B cell (primary cell): ENCODE results near the gene LSM14A. TPM values are rescaled to one million over a fixed set of nuclear protein-coding genes. Genes with fewer than 3 reads are reported as not detected.
A peak's percentile ranks its signal among the peaks of the same experiment; 100 is the strongest.

Source experiments
- ATAC-seq: fragments of 200-7000 bp; cut with Tn5 transposase; one replicate; pipeline ENCODE4 v1.10.0; 2021; ENCODE audit warnings: low read depth, mild to moderate bottlenecking, moderate number of reproducible peaks, moderate library complexity
- CTCF ChIA-PET: fragments of 350-600 bp; sonication (Branson Sonifier 250); formaldehyde crosslinking; loops from one replicate; lab custom pipeline; 2021; ENCODE audit warnings: antibody characterized with exemption, inconsistent platforms; lab: Charles Lee
- POLR2A ChIA-PET: fragments of 350-600 bp; sonication (Branson Sonifier 250); formaldehyde crosslinking; loops from one replicate; lab custom pipeline; 2021; ENCODE audit warnings: antibody characterized with exemption; lab: Charles Lee
- DNase-seq: peaks from one replicate; pipeline ENCODE4 v3.0.0; 2013
- H2AFZ ChIP-seq: 2 replicates; pipeline ENCODE4 v1.6.1; 2012; ENCODE audit warnings: mild to moderate bottlenecking, low read depth, low read length; ENCODE audit not compliant: insufficient read depth, poor library complexity, severe bottlenecking
- H3K27ac ChIP-seq, 2 donors: 1 replicate in 1 of 2; 2 replicates in 1 of 2; pipeline ENCODE4 v1.5.1; 2012 to 2013; ENCODE audit warnings: low read length in 2 of 2, mild to moderate bottlenecking in 2 of 2, moderate library complexity in 1 of 2
- H3K27me3 ChIP-seq, 4 experiments: fragments of 200-600 bp in 1 of 4; sonication (generic) in 1 of 4; replicated peaks in 1 of 4; 1 replicate in 2 of 4; 2 replicates in 2 of 4; pipeline versions ENCODE4 v1.6.1 to v1.7.0; 2013 to 2016; ENCODE audit warnings: low read length in 3 of 4, mild to moderate bottlenecking in 2 of 4, mixed read lengths in 1 of 4, moderate library complexity in 1 of 4; ENCODE audit not compliant: insufficient read depth in 4 of 4, control insufficient read depth in 3 of 4; ENCODE audit errors: control extremely low read depth in 1 of 4
- H3K36me3 ChIP-seq, 2 experiments: replicated peaks in 1 of 2; 1 replicate in 1 of 2; 2 replicates in 1 of 2; pipeline versions ENCODE4 v1.6.1 to v1.7.1; 2013; ENCODE audit warnings: low read length in 1 of 2; ENCODE audit not compliant: insufficient read depth in 2 of 2, control insufficient read depth in 1 of 2; ENCODE audit errors: control extremely low read depth in 1 of 2, extremely low read depth in 1 of 2
- H3K4me1 ChIP-seq, 2 donors: fragments of 200-600 bp in 1 of 2; sonication (generic) in 1 of 2; 1 replicate in 1 of 2; 2 replicates in 1 of 2; pipeline versions ENCODE4 v1.5.1 to v1.6.1; 2013 to 2017; ENCODE audit warnings: low read length in 2 of 2; ENCODE audit not compliant: control insufficient read depth in 2 of 2, insufficient read depth in 2 of 2
- H3K4me2 ChIP-seq: replicated peaks from 2 replicates; pipeline ENCODE3; 2012; ENCODE audit warnings: mild to moderate bottlenecking, low read depth, low read length; ENCODE audit not compliant: poor library complexity, severe bottlenecking
- H3K4me3 ChIP-seq, 5 experiments: fragments of 200-600 bp in 1 of 5; sonication (generic) in 1 of 5; 1 replicate in 3 of 5; 2 replicates in 2 of 5; pipeline versions ENCODE4 v1.5.1 to v1.7.0; 2011 to 2016; ENCODE audit warnings: low read length in 4 of 5, mild to moderate bottlenecking in 4 of 5, low read depth in 2 of 5, control low read depth in 1 of 5, moderate library complexity in 1 of 5; ENCODE audit not compliant: insufficient read depth in 1 of 5; ENCODE audit errors: control extremely low read depth in 1 of 5, extremely low read depth in 1 of 5
- H3K79me2 ChIP-seq: fragments of 200-600 bp; sonication (generic); one replicate; pipeline ENCODE4 v1.6.0; 2016; ENCODE audit warnings: low read length; ENCODE audit not compliant: control insufficient read depth, insufficient read depth
- H3K9ac ChIP-seq: fragments of 200-600 bp; sonication (generic); 2 replicates; pipeline ENCODE4 v1.6.1; 2017; ENCODE audit warnings: mild to moderate bottlenecking, low read length, moderate library complexity
- H3K9me3 ChIP-seq, 3 donors: one replicate each; pipeline versions ENCODE4 v1.6.1 to v1.7.1; 2013; ENCODE audit warnings: low read length in 2 of 3; ENCODE audit not compliant: control insufficient read depth in 2 of 3, insufficient read depth in 1 of 3; ENCODE audit errors: control extremely low read depth in 1 of 3
- H4K20me1 ChIP-seq: 2 replicates; pipeline ENCODE4 v1.6.0; 2012; ENCODE audit warnings: mild to moderate bottlenecking, low read length; ENCODE audit not compliant: insufficient read depth, control insufficient read depth, poor library complexity, severe bottlenecking
- H3K27ac Mint-ChIP-seq: one replicate; pipeline ENCODE4 v1.8.0; 2021; ENCODE audit warnings: mixed read lengths
- H3K27me3 Mint-ChIP-seq: one replicate; pipeline ENCODE4 v1.8.0; 2021; ENCODE audit warnings: mixed read lengths
- H3K4me1 Mint-ChIP-seq: one replicate; pipeline ENCODE4 v1.8.0; 2021; ENCODE audit warnings: mixed read lengths
- H3K4me3 Mint-ChIP-seq: one replicate; pipeline ENCODE4 v1.8.0; 2021; ENCODE audit warnings: mixed read lengths
- H3K9me3 Mint-ChIP-seq: one replicate; pipeline ENCODE4 v1.8.0; 2022; ENCODE audit warnings: mixed read lengths; ENCODE audit not compliant: insufficient read depth
- CTCF ChIP-seq: fragments of 200-600 bp; IDR thresholded peaks from one replicate; pipeline ENCODE4 v1.8.0; 2022; ENCODE audit warnings: antibody characterized with exemption, mild to moderate bottlenecking
- EZH2 ChIP-seq: IDR thresholded peaks from 2 replicates; pipeline ENCODE4 v1.6.1; 2012; ENCODE audit warnings: borderline replicate concordance, low read depth, mild to moderate bottlenecking, moderate library complexity, low read length; ENCODE audit not compliant: insufficient read depth, poor library complexity, severe bottlenecking
- WGBS: methylation state at CpG from one replicate; pipeline ENCODE4 v1.1.5; 2013; ENCODE audit warnings: missing lambda C conversion rate; ENCODE audit not compliant: insufficient coverage; 5-methylcytosine and 5-hydroxymethylcytosine counted together
- intact Hi-C: fragments of 100-400 bp; cut with micrococcal nuclease; formaldehyde crosslinking; loops from one replicate; pipeline ENCODE4 v1.10.0; 2022
- polyA plus RNA-seq: library from polyadenylated mRNA; depleted of rRNA; stranded (reverse); fragments of >200 nt; gene quantifications from 2 replicates; pipeline ENCODE4 v1.2.3, GENCODE V29; 2012
- total RNA-seq, 2 donors: library from RNA; stranded (reverse); fragments of 120-200 nt in 1 of 2; gene quantifications; 1 replicate in 1 of 2; 2 replicates in 1 of 2; pipeline versions ENCODE4 v1.2.3 to v1.2.4, GENCODE V29; 2013 to 2022

Gene LSM14A
- total and polyA plus RNA-seq, 2 donors (not counting 1 experiment from before 2014, with no cell fraction given) = 90.7 to 163 TPM

- peak overlapping the region; percentile 48 for H3K4me2 ChIP-seq
- POLR2A ChIA-PET = no interaction called here
- Mint-ChIP-seq H3K4me3 (peak overlapping the region; percentile 20), H3K27ac (no peak overlapping the region), H3K4me1 (peaks cover 79% of the 10 kb centered on the region), H3K27me3 (no peaks in the 10 kb centered on the region), H3K9me3 (no peaks in the 10 kb centered on the region)
- no peak for DNase-seq
- ATAC-seq = no peak
- H3K79me2 ChIP-seq = peaks cover 100% of the 10 kb centered on the region
- H3K36me3 ChIP-seq = peaks cover 10 to 23% of the 10 kb centered on the region in 2 experiments
- H4K20me1 ChIP-seq = peaks cover 72% of the 10 kb centered on the region
- peaks cover 46 to 67% of the 10 kb centered on the region in 2 donors for H3K4me1 ChIP-seq
- H3K9ac ChIP-seq = peak overlapping the region; percentile 22
- no peak overlapping the region for H2AFZ ChIP-seq
- H3K27me3 ChIP-seq = no peaks in the 10 kb centered on the region
- no peak overlapping the region for H3K4me3 ChIP-seq
- peak overlapping the region; percentile 9 to 60 for H3K27ac ChIP-seq
- no peak for TF ChIP-seq EZH2
- TF ChIP-seq CTCF = no peak
- 86% methylated on average over 3 of the region's 5 CpGs for WGBS
- intact Hi-C loops = no loop called here
- H3K9me3 ChIP-seq = no peaks in the 10 kb centered on the region
- CTCF ChIA-PET = interaction anchor here (1.0 kb wide), 1 partner anchor 39 kb away, joined by 3 read pairs; no protein-coding TSS in a partner anchor
Observed at GRCh38 chr19:34180709-34181108, 8.4 kb downstream of the LSM14A start.

- no peaks in the 10 kb centered on the region for H3K9me3 Mint-ChIP-seq
- ChIA-PET POLR2A (no interaction called here), CTCF (interaction anchor here (0.6 kb wide), 1 partner anchor 11 kb away, joined by 5 read pairs; no protein-coding TSS in a partner anchor)
- H3K27me3 Mint-ChIP-seq = no peaks in the 10 kb centered on the region
- WGBS = 59% methylated on average over 4 of the region's 5 CpGs
- H3K4me3 Mint-ChIP-seq = peak overlapping the region; percentile 20
- Histone ChIP-seq H3K36me3 (peaks cover 10 to 23% of the 10 kb centered on the region in 2 experiments), H2AFZ (no peak overlapping the region), H3K27me3 (no peaks in the 10 kb centered on the region), H4K20me1 (peaks cover 78% of the 10 kb centered on the region), H3K4me1 (peaks cover 45 to 68% of the 10 kb centered on the region in 2 donors), H3K79me2 (peaks cover 100% of the 10 kb centered on the region), H3K4me3 (no peak overlapping the region), H3K9ac (peak overlapping the region; percentile 22), H3K4me2 (peak overlapping the region; percentile 48), H3K27ac (peak overlapping the region; percentile 9 to 60), H3K9me3 (no peaks in the 10 kb centered on the region)
- DNase-seq = peak; percentile 29
- peak overlapping the region; percentile 8 for H3K27ac Mint-ChIP-seq
- intact Hi-C loops = no loop called here
- no peak for ATAC-seq
- H3K4me1 Mint-ChIP-seq = peaks cover 79% of the 10 kb centered on the region
- TF ChIP-seq EZH2 = no peak
- no peak for TF ChIP-seq CTCF
Observed at GRCh38 chr19:34181111-34181864, 9.0 kb downstream of the LSM14A start.
